ENCODE measurements around the gene SLC13A4.

DNA sequence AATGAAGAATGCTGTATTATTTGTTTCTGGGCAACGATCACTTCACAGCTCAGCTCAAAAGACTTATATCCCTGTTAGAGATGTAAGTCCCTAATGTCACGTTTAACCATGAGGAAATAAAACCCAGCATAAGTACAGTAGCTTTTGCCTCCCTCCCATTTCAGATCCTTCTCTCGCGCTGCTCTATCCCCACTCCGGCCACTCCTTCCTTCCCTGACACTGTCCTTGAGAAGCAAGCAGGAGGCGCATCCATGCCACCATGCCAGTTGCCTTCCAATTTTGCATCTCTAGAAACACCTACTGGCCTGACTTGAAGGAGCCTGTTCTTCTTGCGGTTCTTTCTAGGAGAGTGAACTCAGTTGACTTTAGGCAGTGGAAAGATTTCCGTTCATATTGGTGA, 19.4 kb upstream of the SLC13A4 start:
- TF ChIP-seq, protein P1, sequence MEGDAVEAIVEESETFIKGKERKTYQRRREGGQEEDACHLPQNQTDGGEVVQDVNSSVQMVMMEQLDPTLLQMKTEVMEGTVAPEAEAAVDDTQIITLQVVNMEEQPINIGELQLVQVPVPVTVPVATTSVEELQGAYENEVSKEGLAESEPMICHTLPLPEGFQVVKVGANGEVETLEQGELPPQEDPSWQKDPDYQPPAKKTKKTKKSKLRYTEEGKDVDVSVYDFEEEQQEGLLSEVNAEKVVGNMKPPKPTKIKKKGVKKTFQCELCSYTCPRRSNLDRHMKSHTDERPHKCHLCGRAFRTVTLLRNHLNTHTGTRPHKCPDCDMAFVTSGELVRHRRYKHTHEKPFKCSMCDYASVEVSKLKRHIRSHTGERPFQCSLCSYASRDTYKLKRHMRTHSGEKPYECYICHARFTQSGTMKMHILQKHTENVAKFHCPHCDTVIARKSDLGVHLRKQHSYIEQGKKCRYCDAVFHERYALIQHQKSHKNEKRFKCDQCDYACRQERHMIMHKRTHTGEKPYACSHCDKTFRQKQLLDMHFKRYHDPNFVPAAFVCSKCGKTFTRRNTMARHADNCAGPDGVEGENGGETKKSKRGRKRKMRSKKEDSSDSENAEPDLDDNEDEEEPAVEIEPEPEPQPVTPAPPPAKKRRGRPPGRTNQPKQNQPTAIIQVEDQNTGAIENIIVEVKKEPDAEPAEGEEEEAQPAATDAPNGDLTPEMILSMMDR (IDR thresholded peaks at IDR 0.05) = no peak
- TF ChIP-seq TCF7L2 (IDR thresholded peaks at IDR 0.05; ENCODE audit: low read depth, low read length) = no peak
- TF ChIP-seq, protein P2, sequence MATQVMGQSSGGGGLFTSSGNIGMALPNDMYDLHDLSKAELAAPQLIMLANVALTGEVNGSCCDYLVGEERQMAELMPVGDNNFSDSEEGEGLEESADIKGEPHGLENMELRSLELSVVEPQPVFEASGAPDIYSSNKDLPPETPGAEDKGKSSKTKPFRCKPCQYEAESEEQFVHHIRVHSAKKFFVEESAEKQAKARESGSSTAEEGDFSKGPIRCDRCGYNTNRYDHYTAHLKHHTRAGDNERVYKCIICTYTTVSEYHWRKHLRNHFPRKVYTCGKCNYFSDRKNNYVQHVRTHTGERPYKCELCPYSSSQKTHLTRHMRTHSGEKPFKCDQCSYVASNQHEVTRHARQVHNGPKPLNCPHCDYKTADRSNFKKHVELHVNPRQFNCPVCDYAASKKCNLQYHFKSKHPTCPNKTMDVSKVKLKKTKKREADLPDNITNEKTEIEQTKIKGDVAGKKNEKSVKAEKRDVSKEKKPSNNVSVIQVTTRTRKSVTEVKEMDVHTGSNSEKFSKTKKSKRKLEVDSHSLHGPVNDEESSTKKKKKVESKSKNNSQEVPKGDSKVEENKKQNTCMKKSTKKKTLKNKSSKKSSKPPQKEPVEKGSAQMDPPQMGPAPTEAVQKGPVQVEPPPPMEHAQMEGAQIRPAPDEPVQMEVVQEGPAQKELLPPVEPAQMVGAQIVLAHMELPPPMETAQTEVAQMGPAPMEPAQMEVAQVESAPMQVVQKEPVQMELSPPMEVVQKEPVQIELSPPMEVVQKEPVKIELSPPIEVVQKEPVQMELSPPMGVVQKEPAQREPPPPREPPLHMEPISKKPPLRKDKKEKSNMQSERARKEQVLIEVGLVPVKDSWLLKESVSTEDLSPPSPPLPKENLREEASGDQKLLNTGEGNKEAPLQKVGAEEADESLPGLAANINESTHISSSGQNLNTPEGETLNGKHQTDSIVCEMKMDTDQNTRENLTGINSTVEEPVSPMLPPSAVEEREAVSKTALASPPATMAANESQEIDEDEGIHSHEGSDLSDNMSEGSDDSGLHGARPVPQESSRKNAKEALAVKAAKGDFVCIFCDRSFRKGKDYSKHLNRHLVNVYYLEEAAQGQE (IDR thresholded peaks at IDR 0.05; ENCODE audit: insufficient read depth in 1 of 2, low read depth in 2 of 2, low read length in 1 of 2) = no peak
